C4-2B (cell line): ENCODE data around the gene MS4A4E.
"Not testable (repeated sequence)": the region's sequence is repeated elsewhere in the genome, so short reads cannot be mapped to it uniquely, and the experiment has no call there.

Experiments used
- H3K27ac ChIP-seq: fragments of 450-650 bp; 2 replicates; pipeline ENCODE4 v1.5.1; 2017
- ZFX ChIP-seq: fragments of 450-650 bp; IDR thresholded peaks from 2 replicates; pipeline ENCODE4 v1.6.1; 2017
- TF ChIP-seq, protein P1 (sequence below): fragments of 450-650 bp; conservative IDR thresholded peaks from 2 replicates; pipeline ENCODE4 v1.5.1; 2017; ENCODE audit warnings: mild to moderate bottlenecking

The MS4A4E gene

DNA sequence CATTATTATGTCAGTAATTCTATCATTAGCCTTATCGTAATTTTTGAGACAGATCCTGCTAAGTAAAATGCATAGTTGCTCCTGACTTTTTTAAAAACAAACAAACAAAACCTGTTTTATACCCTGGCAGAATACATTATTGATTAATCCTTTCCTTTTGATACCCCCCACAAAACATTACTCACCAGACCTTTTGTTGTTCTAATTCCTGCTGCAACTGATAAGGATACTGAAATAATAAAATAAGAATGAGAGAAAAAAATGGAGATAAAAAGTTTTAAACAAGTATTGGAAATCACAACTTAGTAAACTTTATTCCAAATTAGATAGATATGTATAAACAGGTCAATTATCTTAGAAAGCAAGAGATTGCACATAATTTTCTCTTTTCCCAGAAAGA, 28.6 kb downstream of the MS4A4E start:
- no peak for TF ChIP-seq ZFX
- TF ChIP-seq, protein P1, sequence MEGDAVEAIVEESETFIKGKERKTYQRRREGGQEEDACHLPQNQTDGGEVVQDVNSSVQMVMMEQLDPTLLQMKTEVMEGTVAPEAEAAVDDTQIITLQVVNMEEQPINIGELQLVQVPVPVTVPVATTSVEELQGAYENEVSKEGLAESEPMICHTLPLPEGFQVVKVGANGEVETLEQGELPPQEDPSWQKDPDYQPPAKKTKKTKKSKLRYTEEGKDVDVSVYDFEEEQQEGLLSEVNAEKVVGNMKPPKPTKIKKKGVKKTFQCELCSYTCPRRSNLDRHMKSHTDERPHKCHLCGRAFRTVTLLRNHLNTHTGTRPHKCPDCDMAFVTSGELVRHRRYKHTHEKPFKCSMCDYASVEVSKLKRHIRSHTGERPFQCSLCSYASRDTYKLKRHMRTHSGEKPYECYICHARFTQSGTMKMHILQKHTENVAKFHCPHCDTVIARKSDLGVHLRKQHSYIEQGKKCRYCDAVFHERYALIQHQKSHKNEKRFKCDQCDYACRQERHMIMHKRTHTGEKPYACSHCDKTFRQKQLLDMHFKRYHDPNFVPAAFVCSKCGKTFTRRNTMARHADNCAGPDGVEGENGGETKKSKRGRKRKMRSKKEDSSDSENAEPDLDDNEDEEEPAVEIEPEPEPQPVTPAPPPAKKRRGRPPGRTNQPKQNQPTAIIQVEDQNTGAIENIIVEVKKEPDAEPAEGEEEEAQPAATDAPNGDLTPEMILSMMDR, result no peak
- no peak overlapping the region for H3K27ac ChIP-seq

DNA sequence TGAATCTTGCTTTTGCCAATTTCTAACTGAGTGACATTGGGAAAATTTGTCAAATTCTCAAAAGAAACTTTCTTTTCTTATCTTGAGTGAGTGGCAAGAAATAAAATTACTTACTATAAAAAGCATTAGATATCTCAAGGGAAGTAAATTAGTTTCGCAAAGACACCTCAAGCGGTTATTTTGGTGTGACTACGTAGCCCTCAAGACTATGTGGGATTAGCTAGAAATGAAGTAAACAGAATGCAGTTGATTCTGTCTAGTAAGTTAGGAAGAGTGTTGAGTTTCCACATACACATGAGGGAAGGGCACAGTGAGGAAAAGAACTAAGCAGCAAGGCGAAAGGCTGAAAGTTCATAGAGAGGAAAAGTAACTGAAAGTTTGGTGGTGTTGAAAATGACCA, 31.7 kb downstream of the MS4A4E start:
- TF ChIP-seq, protein P1, result no peak
- no peak for TF ChIP-seq ZFX
- no peak overlapping the region for H3K27ac ChIP-seq

DNA sequence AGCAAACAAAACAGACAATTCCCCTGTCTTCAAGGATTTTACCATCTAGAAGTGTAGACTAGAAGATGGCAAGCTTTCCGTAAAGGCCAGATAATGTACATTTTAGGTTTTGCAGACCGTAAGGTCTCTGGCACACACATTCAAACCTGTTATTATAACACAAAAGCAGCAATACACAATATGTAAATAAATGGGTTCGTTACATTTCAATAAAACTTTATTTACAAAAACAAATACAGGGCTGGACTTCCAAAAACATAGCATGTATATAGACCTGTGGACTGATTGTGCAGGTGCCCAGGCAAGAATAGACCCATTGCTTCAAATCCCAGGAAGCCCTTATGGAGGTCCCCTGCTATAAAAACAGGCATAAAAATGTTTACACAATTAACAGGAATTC, 33.0 kb downstream of the MS4A4E start:
- H3K27ac ChIP-seq, result no peak overlapping the region
- TF ChIP-seq, protein P1, result no peak
- TF ChIP-seq ZFX, result no peak

DNA sequence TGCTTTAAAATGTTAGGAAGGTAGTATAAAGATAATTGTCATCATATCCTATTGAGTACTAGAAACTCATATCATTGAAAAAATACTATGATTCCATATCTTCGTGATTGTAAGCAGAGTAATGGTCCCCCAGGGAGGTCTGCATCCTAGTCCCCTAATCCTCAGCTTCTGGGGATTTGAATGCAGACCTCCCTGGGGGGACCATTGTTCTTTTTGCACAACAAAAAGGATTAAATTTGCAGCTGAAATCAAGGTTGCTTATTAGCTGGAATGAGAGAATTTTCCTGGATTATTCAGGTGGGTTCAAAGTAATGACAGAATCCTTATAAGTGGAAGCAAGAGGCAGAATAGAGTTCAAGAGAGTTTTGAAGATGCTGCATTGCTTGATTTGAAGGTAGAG, 34.0 kb downstream of the MS4A4E start:
- TF ChIP-seq ZFX, result no peak
- TF ChIP-seq, protein P1, result no peak
- H3K27ac ChIP-seq, result no peak overlapping the region

DNA sequence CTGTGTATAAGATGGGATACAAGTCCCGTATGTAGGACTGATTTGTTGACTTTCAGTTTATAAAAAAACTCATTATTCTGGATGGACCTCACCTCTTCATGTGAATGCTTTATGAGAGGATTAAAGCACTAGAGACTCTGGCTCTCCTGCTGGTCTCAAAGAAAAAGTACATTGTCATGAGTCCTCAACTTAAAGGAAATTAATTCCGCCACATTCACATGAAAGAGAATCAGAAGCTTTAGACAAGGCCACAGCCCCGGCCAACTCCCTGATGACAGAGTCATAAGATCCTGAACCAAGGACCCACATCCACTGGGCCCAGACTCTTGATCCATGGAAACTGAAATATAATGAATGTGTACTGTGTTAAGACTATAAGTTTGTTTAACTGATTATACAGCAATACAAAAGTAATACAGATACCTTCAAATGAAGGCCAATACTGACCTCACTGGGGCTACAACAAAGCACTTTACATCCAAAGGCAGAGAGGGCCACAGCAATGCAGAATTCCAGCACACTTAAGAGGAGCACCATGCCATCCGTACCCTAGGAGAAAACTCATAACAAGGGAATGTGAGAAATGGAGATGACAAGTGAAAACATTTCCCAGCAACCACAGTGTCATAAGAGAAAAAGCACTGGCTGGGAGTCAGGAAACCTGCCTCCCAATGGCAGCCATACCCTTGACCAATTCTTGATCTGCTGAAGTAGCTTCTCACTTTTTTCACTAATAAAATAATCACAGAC, 34.6 kb downstream of the MS4A4E start:
- no peak overlapping the region for H3K27ac ChIP-seq
- TF ChIP-seq, protein P1, result no peak
- no peak for TF ChIP-seq ZFX

DNA sequence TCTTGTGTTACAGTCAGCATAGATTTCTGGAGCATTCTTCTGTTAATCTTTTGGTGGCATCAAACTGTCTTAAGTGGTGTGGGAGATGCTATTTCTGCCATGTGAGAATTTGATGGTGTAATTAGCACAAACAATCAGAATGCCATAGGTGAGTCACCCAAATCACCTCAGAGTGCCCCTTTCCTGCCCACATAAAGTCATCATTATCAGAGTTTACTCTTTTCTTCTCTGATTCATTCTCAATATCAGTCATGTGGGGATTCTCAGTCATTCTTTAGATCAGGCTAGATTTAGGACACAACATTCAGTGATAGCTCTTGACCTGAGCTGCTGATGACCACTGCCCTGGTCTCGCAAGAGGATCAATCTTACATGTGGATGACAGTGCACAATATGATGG, 36.3 kb downstream of the MS4A4E start:
- H3K27ac ChIP-seq, result no peak overlapping the region
- TF ChIP-seq, protein P1, result no peak
- no peak for TF ChIP-seq ZFX

DNA sequence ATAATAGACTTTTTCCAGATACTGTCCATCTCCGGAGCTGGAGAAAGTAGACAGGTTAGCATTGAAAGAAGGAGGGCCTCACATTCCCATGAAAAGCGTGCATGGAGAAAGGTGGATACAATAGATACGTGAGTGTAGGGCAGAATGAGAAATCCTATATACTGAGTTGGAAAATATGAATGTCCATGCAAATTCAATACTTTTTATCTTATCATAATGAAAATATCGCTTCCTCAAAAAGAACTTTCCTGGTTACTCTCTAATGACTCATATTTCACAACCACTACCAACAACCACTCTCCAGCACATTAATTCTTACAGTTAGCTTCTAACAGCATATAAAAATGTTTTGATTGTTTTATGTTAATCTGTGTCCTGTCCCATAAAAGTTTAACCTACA, 38.0 kb downstream of the MS4A4E start:
- H3K27ac ChIP-seq, result no peak overlapping the region
- TF ChIP-seq, protein P1, result no peak
- no peak for TF ChIP-seq ZFX

DNA sequence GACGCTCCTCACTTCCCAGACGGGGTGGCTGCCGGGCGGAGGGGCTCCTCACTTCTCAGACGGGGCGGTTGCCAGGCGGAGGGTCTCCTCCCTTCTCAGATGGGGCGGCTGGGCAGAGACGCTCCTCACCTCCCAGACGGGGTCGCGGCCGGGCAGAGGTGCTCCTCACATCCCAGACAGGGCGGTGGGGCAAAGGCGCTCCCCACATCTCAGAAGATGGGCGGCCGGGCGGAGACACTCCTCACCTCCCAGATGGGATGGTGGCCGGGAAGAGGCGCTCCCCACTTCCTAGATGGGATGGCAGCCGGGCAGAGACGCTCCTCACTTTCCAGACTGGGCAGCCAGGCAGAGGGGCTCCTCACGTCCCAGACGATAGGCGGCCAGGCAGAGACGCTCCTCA, 41.6 kb downstream of the MS4A4E start:
- not testable (repeated sequence) for H3K27ac ChIP-seq
